Measurements from ENCODE around the gene APOLD1. TPM values are rescaled to one million over a fixed set of nuclear protein-coding genes. Genes with fewer than 3 reads are reported as not detected.
A peak's percentile ranks its signal among the peaks of the same experiment; 100 is the strongest.

APOLD1 gene
- total RNA-seq, 1 donor = 3.3 TPM

GRCh38 chr12:12749433-12749832 lies 36.0 kb upstream of the APOLD1 start:
- peak overlapping the region; percentile 76 for H3K4me3 ChIP-seq (ENCODE audit: insufficient read depth, low read length)
- H3K36me3 ChIP-seq (ENCODE audit: insufficient read depth, low read length) = peaks cover 8% of the 10 kb centered on the region
- TF ChIP-seq CTCF (IDR thresholded peaks at IDR 0.05; ENCODE audit: extremely low read depth, low read depth, low read length) = no peak

GRCh38 chr12:12755923-12756322 lies 29.5 kb upstream of the APOLD1 start:
- H3K36me3 ChIP-seq (ENCODE audit: insufficient read depth, low read length) = peaks cover 7% of the 10 kb centered on the region
- peak overlapping the region; percentile 50 for H3K27ac ChIP-seq (ENCODE audit: low read depth, low read length)
- no peaks in the 10 kb centered on the region for H4K20me1 ChIP-seq (ENCODE audit: insufficient read depth, low read length)
- no peak overlapping the region for H3K4me3 ChIP-seq (ENCODE audit: insufficient read depth, low read length)
- no peak overlapping the region for H3K4me2 ChIP-seq (ENCODE audit: insufficient read depth, low read length)
- no peaks in the 10 kb centered on the region for H3K9me3 ChIP-seq (ENCODE audit: low read depth, low read length)
- H3K27me3 ChIP-seq (ENCODE audit: insufficient read depth, low read length) = no peaks in the 10 kb centered on the region
- TF ChIP-seq CTCF (IDR thresholded peaks at IDR 0.05; ENCODE audit: extremely low read depth, low read depth, low read length) = no peak
- H3K79me2 ChIP-seq (ENCODE audit: insufficient read depth, low read length) = peaks cover 26% of the 10 kb centered on the region
- DNase-seq (ENCODE audit: insufficient read length, low spot score, missing footprints) = no peak
- H3K4me1 ChIP-seq (ENCODE audit: insufficient read depth, low read length) = peaks cover 21% of the 10 kb centered on the region
- peak overlapping the region; percentile 67 for H2AFZ ChIP-seq (ENCODE audit: low read length)

More at GRCh38 chr12:12749433-12749832, 36.0 kb upstream of the APOLD1 start:
- no peaks in the 10 kb centered on the region for H3K27me3 ChIP-seq (ENCODE audit: insufficient read depth, low read length)
- H3K9me3 ChIP-seq (ENCODE audit: low read depth, low read length) = no peaks in the 10 kb centered on the region
- H4K20me1 ChIP-seq (ENCODE audit: insufficient read depth, low read length) = no peaks in the 10 kb centered on the region
- peak overlapping the region; percentile 98 for H3K27ac ChIP-seq (ENCODE audit: low read depth, low read length)
- DNase-seq (ENCODE audit: insufficient read length, low spot score, missing footprints) = peak; percentile 80
- H2AFZ ChIP-seq (ENCODE audit: low read length) = peak overlapping the region; percentile 62
- H3K4me2 ChIP-seq (ENCODE audit: insufficient read depth, low read length) = peak overlapping the region; percentile 89
- peaks cover 22% of the 10 kb centered on the region for H3K4me1 ChIP-seq (ENCODE audit: insufficient read depth, low read length)
- peaks cover 48% of the 10 kb centered on the region for H3K79me2 ChIP-seq (ENCODE audit: insufficient read depth, low read length)

DNA sequence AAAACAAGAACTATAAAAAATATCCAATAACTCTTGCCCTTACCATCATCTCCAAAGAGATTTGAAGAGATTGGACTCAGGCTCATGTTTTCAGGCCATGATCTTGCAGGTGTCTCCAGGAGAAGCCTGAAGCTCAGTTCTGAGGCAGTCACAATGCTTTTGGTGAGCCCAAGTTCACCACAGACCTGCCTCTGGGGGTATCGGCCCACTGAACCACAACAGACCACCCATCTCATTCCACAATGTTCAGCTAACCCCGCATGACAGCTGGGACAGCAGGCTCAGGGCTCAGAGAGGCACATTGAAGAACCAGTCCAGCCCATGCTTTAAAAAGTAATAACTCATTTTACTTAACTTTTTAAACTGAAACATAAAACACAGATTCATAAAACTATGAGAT lies 28.3 kb upstream of the APOLD1 start:
- Histone ChIP-seq H2AFZ (ENCODE audit: low read length) (peak overlapping the region; percentile 43), H3K4me1 (ENCODE audit: insufficient read depth, low read length) (peaks cover 21% of the 10 kb centered on the region), H3K27ac (ENCODE audit: low read depth, low read length) (peak overlapping the region; percentile 99), H3K9me3 (ENCODE audit: low read depth, low read length) (no peaks in the 10 kb centered on the region), H3K4me2 (ENCODE audit: insufficient read depth, low read length) (no peak overlapping the region), H3K27me3 (ENCODE audit: insufficient read depth, low read length) (no peaks in the 10 kb centered on the region), H3K79me2 (ENCODE audit: insufficient read depth, low read length) (peaks cover 26% of the 10 kb centered on the region), H4K20me1 (ENCODE audit: insufficient read depth, low read length) (no peaks in the 10 kb centered on the region), H3K36me3 (ENCODE audit: insufficient read depth, low read length) (no peaks in the 10 kb centered on the region), H3K4me3 (ENCODE audit: insufficient read depth, low read length) (no peak overlapping the region)
- no peak for DNase-seq (ENCODE audit: insufficient read length, low spot score, missing footprints)
- TF ChIP-seq CTCF (IDR thresholded peaks at IDR 0.05; ENCODE audit: extremely low read depth, low read depth, low read length) = no peak

DNA sequence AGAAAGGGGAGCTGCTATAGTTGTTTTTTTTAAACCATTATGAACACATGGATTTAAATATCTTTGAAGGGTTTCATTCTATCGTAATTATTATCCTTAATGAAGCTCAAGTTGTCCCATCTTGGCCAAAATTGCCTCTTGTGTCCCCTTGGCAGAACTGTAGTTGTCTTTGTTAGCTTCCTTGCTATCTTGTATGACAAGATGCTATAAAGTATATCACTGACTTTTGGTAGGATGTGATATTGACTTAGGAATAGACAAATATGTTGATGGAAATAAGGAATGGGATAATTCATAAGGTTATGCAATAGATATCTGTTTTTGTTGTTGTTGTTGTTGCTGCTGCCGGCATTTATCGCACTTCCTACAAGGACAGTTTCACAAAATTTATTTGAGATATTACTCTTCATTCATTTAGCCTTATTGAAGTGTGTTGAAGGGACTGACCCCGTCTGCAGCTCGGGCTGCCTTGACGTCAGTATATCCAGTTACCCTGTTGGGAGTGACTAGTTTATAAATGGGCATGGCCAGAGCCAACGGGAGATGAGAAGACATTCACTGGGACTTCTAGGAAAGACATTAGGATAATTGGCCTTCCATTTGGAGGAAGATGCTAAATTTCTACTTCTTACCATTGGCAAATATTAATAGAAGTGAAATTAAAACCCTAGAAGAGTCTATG lies 26.1 kb upstream of the APOLD1 start:
- Histone ChIP-seq H3K4me3 (ENCODE audit: insufficient read depth, low read length) (peak overlapping the region; percentile 54), H3K79me2 (ENCODE audit: insufficient read depth, low read length) (peaks cover 21% of the 10 kb centered on the region), H3K36me3 (ENCODE audit: insufficient read depth, low read length) (peaks cover 3% of the 10 kb centered on the region), H2AFZ (ENCODE audit: low read length) (peak overlapping the region; percentile 40), H3K4me2 (ENCODE audit: insufficient read depth, low read length) (peak overlapping the region; percentile 93), H4K20me1 (ENCODE audit: insufficient read depth, low read length) (no peaks in the 10 kb centered on the region), H3K4me1 (ENCODE audit: insufficient read depth, low read length) (peaks cover 21% of the 10 kb centered on the region), H3K27me3 (ENCODE audit: insufficient read depth, low read length) (no peaks in the 10 kb centered on the region), H3K9me3 (ENCODE audit: low read depth, low read length) (no peaks in the 10 kb centered on the region), H3K27ac (ENCODE audit: low read depth, low read length) (peak overlapping the region; percentile 99)
- no peak for DNase-seq (ENCODE audit: insufficient read length, low spot score, missing footprints)
- no peak for TF ChIP-seq CTCF (IDR thresholded peaks at IDR 0.05; ENCODE audit: extremely low read depth, low read depth, low read length)
